Dedifferentiated amniotic fluid mesenchymal stem cell (primary cell): ENCODE data around the gene STK17B.
A peak's percentile ranks its signal among the peaks of the same experiment; 100 is the strongest.

Experiments used
- DNase-seq: peaks from one replicate; pipeline ENCODE4 v3.0.0-alpha.2; 2016; ENCODE audit errors: extremely low spot score

The STK17B gene

DNA sequence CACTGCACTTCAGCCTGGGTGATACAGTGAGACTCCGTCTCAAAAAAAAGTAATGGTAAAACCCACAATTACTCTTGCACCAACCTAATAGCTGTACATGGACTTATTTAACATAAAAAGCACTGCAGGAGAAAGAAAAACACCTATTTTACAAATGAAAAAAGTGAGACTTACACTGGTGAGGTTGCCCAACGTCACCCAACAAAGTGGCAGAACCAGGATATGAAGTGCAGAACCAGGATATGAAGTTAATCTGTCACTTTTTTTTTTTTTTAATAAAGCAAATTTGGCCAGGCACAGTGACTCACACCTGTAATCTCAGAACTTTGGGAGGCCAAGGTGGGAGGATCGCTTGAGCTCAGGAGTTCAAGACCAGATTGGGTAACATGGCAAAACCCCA is 13.5 kb upstream of the STK17B start:
- DNase-seq, result no peak

DNA sequence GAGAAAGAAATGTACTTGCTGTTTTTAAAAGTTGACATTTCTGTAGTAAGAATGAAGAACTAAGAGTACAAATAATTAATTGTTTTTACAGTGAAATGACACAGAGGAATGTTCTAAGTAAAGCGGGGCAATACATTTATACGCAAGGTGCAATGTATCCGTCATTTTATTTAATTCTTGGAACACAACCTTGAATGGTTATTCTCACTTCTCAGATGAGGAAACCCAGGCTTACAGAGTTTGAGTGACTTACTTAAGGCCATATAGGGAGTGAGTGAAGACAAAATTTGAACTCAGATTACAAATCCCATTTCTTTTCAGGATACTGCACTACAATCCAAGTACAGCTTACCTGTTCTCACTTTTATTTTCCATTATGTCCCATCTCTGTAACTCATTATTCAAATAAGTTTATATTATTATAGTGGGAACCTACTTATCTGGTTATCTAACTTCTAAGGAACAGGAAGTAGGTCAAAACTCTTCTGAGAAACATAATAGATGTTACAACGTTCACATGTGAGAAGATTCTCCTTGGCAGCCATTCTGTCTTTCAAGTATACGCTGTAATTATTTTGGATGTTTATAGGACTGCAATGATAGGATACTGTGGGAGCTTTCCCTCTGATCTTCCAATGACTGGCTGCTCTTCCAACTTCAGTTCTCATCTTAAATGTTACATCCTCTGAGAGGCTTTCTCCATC is 12.3 kb upstream of the STK17B start:
- no peak for DNase-seq

DNA sequence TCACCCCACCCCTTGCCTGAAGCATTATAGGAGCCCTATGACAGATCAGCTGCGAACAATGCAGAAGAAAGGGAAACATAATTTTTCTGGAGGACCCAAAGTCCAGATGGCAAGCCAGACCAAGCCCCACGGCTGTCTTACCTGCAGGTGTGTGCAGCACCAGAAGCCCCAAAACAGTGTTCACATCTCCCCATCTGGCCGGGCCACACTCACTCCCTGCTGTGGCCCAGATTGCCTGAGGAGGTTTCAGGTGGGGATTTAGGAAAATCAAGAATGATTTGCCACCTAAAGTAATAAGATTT is 11.7 kb upstream of the STK17B start:
- DNase-seq, result no peak

DNA sequence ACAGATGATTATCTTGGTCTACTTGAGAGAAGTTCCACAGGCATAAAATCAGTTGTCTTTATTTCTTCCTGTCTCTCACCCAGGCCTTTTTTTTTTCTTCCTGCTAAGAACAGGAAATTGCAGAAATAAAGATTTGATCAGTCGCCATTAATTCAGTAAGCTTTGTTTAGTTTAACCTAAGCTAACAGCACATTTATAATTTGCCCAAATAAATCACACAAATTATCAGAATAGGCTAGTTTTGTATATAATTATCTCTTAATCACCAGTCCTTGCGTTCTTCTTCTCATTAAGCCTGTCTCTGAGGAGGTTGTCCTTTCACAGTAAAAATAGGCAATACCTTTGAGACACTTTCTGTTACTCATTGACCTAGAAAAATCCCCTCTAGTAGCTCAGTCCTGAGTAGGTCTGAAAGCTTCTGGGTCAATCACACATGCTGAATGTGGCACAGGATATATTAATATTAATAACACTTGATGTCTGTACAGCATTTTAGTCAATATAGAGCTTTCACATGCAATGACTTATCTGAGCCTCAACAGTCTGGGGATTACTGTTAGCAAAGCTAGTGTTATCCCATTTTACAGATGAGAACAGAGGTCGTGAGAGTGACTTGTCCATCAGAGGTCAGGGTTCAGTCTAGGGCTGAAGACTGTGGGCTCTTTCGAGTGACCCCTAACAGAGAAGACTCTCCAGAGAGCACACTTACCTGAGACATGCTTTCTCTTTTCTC is 11.2 kb upstream of the STK17B start:
- DNase-seq, result no peak

DNA sequence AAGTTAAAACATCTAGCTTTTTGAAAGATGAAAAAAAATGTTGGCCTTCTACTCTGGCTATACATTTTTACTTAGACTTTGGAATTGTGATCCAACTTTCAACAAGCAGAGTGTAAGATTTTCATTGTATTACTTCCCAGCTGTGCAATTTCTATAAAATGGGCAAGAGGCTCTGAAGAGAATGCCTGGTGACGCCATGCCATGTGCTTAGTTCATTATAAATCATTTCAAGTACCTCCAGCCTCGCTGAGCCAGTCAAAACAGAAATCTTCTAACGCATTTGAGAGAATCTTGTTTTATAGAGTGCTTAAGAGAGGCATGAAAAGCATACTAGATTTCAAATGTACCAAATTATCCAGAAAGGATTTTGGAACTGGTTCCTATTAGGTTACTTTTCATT is 10.1 kb upstream of the STK17B start:
- no peak for DNase-seq

DNA sequence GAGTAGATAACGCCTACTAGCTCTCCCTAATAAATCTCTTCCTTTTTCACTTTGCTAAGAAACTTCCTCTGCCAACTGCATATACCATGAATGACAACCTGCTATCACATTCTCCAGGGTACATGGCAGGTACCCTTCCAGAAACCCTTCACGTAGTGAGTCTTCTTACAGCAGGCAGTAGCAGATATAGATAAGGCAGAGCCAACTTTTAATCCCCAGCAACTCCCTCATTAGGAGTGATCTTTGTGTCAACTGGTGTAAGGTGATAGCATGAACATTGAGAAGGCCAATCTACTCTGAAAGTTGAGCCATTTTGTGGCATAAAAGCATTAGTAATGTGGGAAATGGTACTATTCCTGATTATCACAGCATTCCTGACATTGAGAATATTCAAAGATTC is 5.7 kb upstream of the STK17B start:
- DNase-seq, result no peak

DNA sequence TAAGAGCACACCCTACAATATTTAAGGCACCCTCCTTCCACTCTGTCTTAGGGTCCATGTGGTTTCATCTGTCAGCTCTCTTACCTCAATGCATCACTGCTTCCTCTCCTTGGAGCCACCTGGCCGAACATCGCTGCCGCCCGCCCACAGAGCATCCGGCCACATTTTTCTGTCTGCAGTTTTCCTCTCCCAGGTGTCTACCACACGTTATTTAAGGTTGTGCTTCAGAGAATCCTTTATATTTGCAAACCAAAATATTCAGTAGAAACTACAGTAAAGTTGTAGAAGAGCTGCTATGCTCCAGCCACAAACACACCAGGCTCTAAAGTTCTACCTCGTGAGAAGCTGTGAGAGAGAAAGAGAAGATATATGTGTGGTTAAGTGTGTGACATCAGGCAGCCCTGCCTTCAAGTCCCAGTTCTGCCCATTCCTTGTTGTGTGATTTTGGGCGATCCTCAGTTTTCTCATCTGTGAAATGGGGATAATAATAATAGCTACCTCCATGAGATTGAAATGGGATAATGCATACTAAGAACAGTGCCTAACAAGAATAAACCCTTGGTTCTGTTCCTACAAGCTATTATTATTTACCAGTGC is 4.9 kb upstream of the STK17B start:
- DNase-seq, result no peak

DNA sequence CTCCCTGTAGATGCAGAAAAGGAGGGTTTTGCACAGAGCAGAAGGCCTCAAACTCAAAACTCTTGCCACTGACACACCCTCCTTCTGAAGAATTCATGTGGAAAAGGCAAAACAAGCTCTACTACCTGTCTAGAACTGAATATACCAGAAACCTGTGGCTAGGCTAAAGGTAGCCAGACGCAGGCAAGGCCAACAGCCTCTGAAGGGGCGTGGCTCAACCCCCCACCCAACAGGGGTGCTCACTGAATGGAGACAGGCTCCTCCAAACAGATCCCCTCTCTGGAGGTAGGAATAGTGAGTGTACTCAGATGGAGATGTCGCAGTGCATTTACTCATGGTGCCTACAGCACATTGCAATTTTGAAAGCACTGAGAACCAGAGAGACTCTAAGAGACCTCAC is 3.0 kb upstream of the STK17B start:
- no peak for DNase-seq

DNA sequence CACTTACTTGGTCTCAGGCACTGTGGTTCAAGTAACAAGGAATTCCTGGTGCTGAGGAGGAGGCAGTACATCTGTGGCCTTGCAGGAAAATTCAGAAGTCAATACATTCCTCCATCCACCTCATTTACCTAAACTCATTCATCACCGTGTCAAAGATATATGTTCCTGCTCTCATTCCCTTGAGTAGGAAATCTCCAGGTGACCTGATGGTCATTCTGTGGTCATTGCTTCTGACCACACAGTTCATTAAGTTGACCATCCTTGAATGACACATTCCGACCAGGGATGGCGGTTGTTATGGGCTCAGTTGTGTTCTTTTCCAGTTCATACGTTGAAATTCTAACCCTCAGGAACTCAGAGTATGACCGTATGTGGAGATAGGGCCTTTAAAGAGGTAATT is 2.1 kb upstream of the STK17B start:
- no peak for DNase-seq

DNA sequence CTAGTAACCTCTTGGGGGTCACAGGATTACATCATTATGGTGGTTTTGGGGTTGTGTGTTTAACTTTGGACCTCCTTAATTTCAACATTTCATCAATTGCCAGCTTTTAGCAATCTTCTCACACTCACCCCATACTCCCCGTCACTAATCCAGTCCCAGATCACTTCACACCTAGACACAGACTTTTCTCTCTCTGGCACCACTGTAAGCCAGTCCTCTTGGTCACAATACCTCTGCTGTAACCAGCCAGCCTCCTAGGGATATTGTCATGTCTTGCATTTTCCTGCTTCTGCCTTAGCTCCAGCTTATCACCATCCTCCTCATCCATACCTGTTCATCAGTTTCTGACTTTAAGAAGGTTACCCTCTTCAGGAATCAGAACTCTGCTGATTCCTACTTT is 1.6 kb upstream of the STK17B start:
- DNase-seq, result no peak

DNA sequence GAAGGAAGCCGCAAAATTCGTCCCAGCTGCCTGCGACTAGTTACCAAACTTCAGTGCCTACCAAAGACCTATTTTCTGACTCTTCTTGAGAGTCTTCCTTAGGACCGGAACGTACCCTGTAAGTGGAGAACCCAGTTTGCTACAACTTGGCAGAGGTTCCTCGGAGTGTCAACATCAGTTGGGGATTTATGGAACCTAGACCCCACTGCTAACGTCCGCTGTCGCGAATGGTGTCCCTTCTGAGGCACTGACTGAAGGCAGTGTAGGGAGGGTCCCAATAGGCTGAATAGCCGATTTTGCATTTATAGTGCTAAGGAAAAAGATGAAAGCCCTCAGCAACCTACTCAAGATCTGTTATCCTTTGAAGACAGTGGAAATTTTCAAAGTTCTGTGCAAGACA is 568 bp upstream of the STK17B start:
- no peak for DNase-seq

DNA sequence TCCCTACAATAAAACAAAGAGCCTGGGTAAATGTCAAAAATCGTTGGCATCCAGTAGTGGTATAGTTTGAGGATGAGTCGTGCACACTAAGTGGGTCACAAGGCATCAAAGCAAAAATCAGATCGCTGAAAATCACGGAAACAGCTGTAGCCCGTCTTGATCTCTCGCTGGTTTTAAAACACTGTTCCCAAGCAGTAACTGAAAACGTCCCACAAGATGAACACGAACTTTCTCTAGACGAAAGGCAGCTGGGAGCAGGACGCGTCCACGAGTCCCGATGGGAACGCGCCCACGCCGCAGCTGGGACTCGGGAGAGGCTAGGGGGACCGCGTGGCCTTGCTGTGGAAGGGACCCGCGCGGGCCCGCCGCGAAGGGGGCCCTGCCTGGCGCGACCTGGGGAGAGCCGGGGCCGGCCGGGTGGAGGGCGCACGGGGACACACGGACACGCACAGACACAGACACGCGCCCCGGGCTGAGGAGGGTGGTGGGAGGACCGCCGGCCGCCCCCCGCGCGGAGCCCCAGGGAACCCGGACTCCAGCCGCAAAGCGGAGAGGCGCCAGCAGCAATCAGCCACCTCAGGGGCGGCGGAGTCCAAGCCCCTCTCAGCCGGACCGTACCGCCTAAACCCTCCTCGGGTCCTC is 651 bp downstream of the STK17B start:
- DNase-seq, result peak; percentile 29

DNA sequence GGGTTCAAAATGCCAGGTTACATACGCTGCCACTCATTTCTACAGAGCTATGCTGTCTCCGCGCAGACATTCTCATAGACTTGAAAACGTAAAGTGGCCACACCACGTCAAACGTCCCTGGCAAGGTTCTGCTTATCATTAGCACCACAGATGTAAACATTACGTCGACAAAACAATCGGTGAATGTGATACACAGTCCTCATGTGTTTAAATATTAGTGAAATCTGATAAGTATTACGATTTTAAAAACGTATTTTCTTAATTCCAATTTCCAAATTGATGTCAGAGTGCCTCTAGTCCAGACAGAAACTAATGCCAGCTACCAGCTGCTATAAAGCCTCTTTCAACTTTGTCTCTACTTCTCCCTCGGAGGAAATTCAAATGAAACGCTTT is 1.2 kb downstream of the STK17B start:
- DNase-seq, result peak; percentile 24

DNA sequence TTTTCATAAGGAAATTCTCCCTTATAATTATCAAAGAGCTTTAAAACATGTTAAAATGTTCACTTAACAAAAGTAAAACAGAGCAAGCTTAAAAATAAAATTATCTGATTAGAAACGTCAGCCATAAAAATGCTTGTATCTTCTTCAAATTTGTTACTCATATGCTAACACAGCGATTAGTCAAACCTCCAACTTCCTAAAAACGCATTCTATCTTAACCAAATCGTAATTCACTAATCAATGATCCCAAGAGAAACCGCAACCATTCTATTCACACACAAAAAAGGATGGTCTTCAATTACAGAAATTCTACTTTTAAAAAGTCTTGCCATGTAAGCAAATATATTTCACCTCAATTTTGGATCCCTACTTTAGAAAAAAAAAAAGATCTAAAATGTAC is 1.9 kb downstream of the STK17B start:
- no peak for DNase-seq

DNA sequence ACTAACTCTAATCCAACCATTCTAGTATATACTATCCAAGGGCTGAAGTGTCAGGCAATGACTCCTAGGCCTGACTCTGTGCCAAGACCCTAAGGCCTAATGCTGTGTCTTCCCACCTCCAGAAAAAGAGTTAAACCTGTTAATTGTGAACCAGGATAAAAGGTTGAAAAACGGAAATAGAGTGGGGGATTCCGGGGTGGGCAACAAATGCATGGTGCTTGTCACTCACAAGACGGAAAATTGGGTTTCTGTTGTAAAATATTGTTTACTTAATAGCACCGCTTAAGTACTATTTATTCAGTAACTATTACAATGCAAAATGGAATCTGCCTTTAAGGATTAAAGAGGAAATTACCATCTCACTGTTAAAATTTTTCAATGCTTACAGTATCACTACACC is 3.2 kb downstream of the STK17B start:
- no peak for DNase-seq

DNA sequence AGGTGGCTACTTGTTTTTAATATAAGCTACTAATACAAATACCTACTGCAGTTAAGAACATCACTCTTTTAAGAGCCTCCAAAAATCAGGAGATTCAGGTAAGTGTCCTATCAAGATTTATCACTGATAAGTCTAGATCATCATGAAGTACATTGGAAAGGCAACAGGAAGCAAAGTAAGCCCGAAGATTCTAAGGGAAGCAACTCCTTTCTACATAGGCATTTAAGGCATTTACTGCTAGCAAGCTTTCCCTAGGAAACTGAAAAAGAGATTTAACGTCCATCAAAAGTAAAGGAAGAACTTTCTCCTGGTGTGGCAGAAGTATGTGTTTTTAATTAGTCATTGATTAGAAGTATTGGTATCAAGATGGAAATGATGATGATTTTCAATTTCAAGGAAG is 3.7 kb downstream of the STK17B start:
- no peak for DNase-seq

DNA sequence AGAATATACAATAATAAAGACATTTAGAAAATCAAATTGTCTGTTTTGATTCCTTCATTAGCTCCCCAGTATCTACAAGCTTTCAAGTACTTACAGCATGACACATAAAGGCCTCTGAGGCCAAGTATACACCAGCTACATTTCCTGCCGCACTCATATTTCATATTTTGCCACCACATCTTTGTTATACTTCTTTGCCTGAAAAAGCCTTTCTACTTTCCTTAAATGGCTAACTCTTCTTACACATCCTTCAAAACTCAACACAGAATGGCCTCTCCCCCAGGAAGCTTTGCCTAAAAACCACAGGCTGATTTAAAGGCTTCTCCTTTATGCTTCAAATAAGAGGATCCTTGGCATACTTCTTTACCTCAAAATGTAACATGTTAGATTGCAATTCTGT is 4.5 kb downstream of the STK17B start:
- DNase-seq, result peak; percentile 57

DNA sequence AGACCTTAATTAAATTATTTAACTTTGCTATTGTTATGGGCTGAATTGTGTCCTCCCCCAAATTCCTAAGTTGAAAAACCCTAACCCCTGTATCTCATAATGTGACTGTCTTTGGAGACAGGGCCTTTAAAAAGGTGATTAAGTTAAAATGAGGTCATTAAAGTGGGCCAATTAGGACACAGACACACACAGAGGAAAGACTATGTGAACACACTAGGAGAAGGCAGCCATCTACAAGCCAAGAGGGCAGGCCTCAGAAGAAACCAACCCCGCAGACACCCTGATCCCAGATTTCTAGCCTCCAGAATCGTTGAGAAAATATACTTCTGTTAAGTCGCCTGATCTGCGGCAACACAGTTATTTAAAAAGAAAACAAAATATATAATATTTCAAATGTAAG is 6.4 kb downstream of the STK17B start:
- DNase-seq, result no peak

DNA sequence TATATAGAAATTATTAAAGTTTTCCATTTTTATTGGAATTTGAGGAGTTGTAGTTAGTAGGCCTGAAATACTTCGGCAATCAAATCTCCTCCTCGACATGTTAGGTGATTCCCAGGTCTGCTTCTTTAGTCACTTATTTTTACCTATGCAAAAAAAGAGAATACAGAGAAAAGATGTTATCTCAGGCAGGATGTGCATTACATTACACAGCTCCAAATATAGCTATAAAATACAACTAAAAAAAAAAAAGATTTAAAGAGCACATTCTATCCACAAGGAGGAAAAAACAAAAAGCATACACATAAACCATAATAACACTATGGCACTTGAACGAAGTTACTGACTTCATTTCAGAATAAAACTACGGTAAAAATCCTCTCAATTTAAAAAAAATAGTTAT is 8.1 kb downstream of the STK17B start:
- DNase-seq, result no peak

DNA sequence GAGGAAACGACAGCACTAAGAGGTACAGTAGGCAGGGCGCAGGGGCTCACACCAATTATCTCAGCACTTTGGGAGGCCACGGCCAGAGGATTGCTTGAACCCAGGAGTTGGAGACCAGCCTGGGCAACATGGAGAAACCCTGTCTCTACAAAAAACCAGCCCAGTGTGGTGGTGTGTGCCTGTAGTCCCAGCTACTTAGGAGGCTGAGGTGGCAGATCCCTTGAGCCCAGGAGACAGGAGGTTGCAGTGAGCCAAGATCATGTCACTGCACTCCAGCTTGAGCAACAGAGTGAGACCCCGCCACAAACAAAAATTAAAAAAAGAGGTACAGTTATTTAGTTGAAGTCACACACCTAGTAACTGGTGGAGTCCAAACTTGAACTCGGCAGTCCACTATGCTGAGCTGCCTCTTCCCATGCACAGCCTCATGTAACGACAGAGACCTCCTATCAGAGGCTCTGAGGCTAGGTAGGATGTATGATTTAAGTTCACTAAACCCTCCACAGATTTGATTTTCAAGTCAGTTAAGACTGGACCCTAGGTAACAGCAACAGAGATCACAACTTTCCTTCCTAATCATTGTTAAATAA is 8.7 kb downstream of the STK17B start:
- DNase-seq, result no peak

DNA sequence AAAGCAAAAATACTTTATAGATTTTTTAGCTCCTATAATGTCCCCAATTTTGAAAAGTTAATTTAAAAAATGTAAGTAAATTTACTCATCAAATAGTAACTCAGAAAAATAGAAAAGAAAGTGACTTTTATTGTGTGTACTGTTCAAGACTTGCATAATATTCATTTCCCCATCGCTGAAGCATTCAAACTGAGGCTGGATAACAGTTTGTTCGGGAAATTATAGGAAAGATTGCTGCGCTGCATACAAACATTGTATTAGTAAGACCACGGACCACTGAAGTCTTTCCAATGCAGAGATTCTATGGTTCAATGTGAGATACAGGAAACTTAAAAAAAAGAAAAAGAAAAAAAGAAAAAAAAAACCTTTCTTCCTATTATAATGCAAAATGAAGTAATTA is 10.4 kb downstream of the STK17B start:
- no peak for DNase-seq

DNA sequence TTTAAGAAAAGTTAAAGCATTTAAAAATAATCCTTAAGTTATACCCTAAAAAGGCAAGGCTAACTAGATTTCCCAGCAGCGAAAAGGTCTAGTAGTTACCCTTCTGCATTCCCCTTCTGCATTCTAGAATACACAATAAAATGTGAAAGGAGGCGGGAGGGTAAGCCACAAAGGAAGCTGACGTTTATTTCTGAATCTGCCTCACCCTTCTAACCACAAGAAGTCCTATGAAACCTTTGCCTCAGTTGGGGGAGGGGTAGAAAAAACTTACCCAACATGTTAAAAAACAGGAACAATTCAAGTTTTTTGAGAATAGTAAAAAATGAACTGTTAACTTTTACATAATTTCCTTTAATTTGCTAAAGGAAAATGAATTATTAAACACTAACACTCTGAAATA is 11.3 kb downstream of the STK17B start:
- peak; percentile 92 for DNase-seq
